ENCODE results near the gene CD300LF.

Gene CD300LF

DNA sequence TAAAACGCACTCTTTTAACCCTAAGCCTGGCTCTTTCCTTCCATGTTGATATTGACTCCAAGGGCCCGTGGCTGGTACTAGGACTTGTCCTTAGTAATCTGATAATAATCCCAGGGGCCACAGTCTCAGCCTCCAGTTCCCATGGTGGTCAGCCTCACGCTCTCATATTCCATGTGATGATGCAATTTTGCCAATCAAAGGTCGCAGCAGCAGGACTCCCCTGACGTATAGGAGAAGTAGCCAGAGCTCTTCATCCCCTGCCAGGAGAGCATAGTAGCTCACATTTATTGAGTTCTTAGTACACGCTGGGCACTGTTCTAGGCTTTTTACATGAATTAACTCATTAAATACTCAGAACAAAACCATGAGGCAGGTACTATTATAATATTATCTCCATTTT, 42.4 kb downstream of the CD300LF start:
- TF ChIP-seq, protein P1, sequence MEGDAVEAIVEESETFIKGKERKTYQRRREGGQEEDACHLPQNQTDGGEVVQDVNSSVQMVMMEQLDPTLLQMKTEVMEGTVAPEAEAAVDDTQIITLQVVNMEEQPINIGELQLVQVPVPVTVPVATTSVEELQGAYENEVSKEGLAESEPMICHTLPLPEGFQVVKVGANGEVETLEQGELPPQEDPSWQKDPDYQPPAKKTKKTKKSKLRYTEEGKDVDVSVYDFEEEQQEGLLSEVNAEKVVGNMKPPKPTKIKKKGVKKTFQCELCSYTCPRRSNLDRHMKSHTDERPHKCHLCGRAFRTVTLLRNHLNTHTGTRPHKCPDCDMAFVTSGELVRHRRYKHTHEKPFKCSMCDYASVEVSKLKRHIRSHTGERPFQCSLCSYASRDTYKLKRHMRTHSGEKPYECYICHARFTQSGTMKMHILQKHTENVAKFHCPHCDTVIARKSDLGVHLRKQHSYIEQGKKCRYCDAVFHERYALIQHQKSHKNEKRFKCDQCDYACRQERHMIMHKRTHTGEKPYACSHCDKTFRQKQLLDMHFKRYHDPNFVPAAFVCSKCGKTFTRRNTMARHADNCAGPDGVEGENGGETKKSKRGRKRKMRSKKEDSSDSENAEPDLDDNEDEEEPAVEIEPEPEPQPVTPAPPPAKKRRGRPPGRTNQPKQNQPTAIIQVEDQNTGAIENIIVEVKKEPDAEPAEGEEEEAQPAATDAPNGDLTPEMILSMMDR (IDR thresholded peaks at IDR 0.05; ENCODE audit: low read length, missing control alignments), result no peak
- no peak overlapping the region for H3K4me3 ChIP-seq (replicated peaks; ENCODE audit: low read depth, low read length)
- DNase-seq (ENCODE audit: low read depth), result no peak

DNA sequence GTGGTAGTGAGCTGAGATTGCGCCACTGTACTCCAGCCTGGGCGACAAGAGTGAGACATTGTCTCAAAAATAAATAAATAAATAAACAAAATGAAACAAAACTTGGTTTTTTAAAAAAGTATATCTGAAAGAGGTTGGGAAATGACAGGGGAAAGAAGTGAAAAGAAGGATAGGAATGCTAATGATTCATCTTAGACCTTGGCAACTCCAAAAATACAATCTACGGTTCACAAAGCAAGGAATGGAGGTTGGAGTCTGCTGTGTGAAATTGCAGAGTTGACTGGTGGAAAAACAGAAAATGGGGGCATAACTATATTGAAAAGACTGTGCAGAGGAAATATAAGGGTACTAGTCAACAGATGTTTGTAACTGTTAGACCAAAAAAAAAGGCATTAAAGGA, 49.2 kb downstream of the CD300LF start:
- TF ChIP-seq, protein P1 (IDR thresholded peaks at IDR 0.05; ENCODE audit: low read length, missing control alignments), result no peak
- DNase-seq (ENCODE audit: low read depth), result no peak
- no peak overlapping the region for H3K4me3 ChIP-seq (replicated peaks; ENCODE audit: low read depth, low read length)

DNA sequence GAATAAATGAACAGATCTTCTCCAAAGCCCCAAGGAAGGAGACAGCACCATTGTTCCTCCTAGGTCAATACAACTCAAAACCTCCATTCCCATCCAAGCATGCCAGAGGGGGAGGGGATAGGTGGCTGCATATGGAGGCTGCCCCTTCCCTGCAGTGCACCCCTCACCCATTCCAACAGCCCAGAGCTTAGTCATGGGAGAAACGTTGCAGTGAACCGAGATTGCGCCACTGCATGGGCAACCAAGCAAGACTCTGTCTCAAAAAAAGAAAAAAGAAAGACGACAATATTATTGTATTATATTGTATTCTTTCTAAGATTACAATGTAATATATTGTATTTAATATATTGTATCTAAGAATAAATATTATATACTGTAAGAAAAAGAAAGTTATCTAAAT, 52.8 kb downstream of the CD300LF start:
- DNase-seq (ENCODE audit: low read depth), result no peak
- TF ChIP-seq, protein P1 (IDR thresholded peaks at IDR 0.05; ENCODE audit: low read length, missing control alignments), result no peak
- H3K4me3 ChIP-seq (replicated peaks; ENCODE audit: low read depth, low read length), result no peak overlapping the region

DNA sequence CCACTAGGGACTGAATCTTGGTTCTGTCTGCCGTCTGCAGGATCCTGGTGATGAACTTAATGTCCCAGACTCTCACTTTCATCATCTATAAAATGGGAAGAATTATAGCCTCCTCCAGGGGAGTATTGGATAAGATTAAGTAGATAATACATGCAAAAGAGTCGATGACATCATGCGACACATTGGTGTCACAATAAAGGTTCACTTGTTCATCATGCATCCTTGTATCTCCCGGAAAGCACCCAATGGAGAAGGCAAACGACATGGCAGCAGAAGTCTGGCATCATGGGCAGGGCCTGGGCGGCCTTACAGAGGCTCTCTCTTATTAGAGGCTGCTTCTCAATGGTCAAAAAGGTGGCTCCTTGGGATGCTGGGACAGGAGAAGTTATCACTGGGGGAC, 54.1 kb downstream of the CD300LF start:
- TF ChIP-seq, protein P1 (IDR thresholded peaks at IDR 0.05; ENCODE audit: low read length, missing control alignments), result no peak
- H3K4me3 ChIP-seq (replicated peaks; ENCODE audit: low read depth, low read length), result no peak overlapping the region
- DNase-seq (ENCODE audit: low read depth), result no peak

GRCh38 chr17:74654742-74655141, 58.0 kb downstream of the CD300LF start:
- H3K4me3 ChIP-seq (replicated peaks; ENCODE audit: low read depth, low read length), result no peak overlapping the region
- TF ChIP-seq, protein P1 (IDR thresholded peaks at IDR 0.05; ENCODE audit: low read length, missing control alignments), result no peak

GRCh38 chr17:74652020-74652419, 60.7 kb downstream of the CD300LF start:
- H3K4me3 ChIP-seq (replicated peaks; ENCODE audit: low read depth, low read length), result no peak overlapping the region
- TF ChIP-seq, protein P1 (IDR thresholded peaks at IDR 0.05; ENCODE audit: low read length, missing control alignments), result no peak
- DNase-seq (ENCODE audit: low read depth), result no peak

More at GRCh38 chr17:74654742-74655141, 58.0 kb downstream of the CD300LF start:
- DNase-seq (ENCODE audit: low read depth), result no peak

- no peak for DNase-seq (ENCODE audit: low read depth)
- TF ChIP-seq, protein P1 (IDR thresholded peaks at IDR 0.05; ENCODE audit: low read length, missing control alignments), result no peak
- no peak overlapping the region for H3K4me3 ChIP-seq (replicated peaks; ENCODE audit: low read depth, low read length)
Measured at GRCh38 chr17:74649909-74650308, 62.8 kb downstream of the CD300LF start.

All from fibroblast of pulmonary artery (primary cell).